Hepatocyte (in vitro differentiated cells): ENCODE results near the gene MALAT1.
"Not testable (repeated sequence)": the region's sequence is repeated elsewhere in the genome, so short reads cannot be mapped to it uniquely, and the experiment has no call there.

Experiments
- CTCF ChIP-seq: fragments of 200-600 bp; sonication (generic); IDR thresholded peaks from 2 replicates; pipeline ENCODE4 v1.5.1; 2016; ENCODE audit warnings: antibody characterized with exemption, mild to moderate bottlenecking; ENCODE audit not compliant: poor library complexity
- EZH2 ChIP-seq: fragments of 200-600 bp; sonication (generic); IDR thresholded peaks from 2 replicates; pipeline ENCODE4 v1.6.1; 2016; ENCODE audit warnings: antibody characterized with exemption, mild to moderate bottlenecking, borderline replicate concordance
- EZH2phosphoT487 ChIP-seq: fragments of 200-600 bp; sonication (generic); IDR thresholded peaks from one replicate; pipeline ENCODE4 v1.6.1; 2018; ENCODE audit warnings: antibody characterized with exemption, mild to moderate bottlenecking, low read depth, moderate library complexity; ENCODE audit not compliant: unreplicated experiment, severe bottlenecking

GRCh38 chr11:65512311-65512710, 13.5 kb downstream of the MALAT1 start:
- not testable (repeated sequence) for TF ChIP-seq CTCF, EZH2, EZH2phosphoT487
